Lung (tissue), 12 donors: Measurements from ENCODE around the gene PTBP3. TPM values are rescaled to one million over a fixed set of nuclear protein-coding genes. Genes with fewer than 3 reads are reported as not detected.

ENCODE experiments used
- ATAC-seq: fragments of 200-7000 bp; cut with Tn5 transposase; one replicate; pipeline ENCODE4 v1.9.1; 2020; ENCODE audit warnings: moderate number of reproducible peaks; ENCODE audit not compliant: insufficient read depth, low FRiP score
- DNase-seq, 3 donors: peaks; one replicate each; pipeline ENCODE4 v3.0.0-alpha.2; 2013 to 2017
- H3K27ac ChIP-seq, 2 donors: one replicate each; pipeline ENCODE4 v1.5.1; 2013; ENCODE audit warnings: mild to moderate bottlenecking in 2 of 2, moderate library complexity in 2 of 2, control low read depth in 1 of 2, inconsistent platforms in 1 of 2, low read depth in 1 of 2, low read length in 1 of 2
- H3K27me3 ChIP-seq, 3 donors: one replicate each; pipeline ENCODE4 v1.5.1; 2013; ENCODE audit warnings: low read length in 2 of 3; ENCODE audit not compliant: control insufficient read depth in 3 of 3, insufficient read depth in 3 of 3
- H3K36me3 ChIP-seq, 4 donors: one replicate each; pipeline ENCODE4 v1.5.1; 2013; ENCODE audit warnings: low read length in 4 of 4, mild to moderate bottlenecking in 1 of 4, moderate library complexity in 1 of 4; ENCODE audit not compliant: control insufficient read depth in 4 of 4, insufficient read depth in 4 of 4
- H3K4me1 ChIP-seq, 5 donors: one replicate each; pipeline ENCODE4 v1.5.1; 2013; ENCODE audit warnings: low read length in 5 of 5, mild to moderate bottlenecking in 2 of 5, moderate library complexity in 1 of 5; ENCODE audit not compliant: control insufficient read depth in 5 of 5, insufficient read depth in 5 of 5
- H3K4me3 ChIP-seq: one replicate; pipeline ENCODE4 v1.5.1; 2013; ENCODE audit warnings: mild to moderate bottlenecking, control low read depth, moderate library complexity
- H3K9ac ChIP-seq, 2 donors: one replicate each; pipeline ENCODE4 v1.5.1; 2013; ENCODE audit warnings: low read length in 2 of 2, control low read depth in 1 of 2; ENCODE audit not compliant: insufficient read depth in 1 of 2
- H3K9me3 ChIP-seq, 4 donors: one replicate each; pipeline ENCODE4 v1.5.1; 2013; ENCODE audit warnings: low read length in 3 of 4, mild to moderate bottlenecking in 1 of 4, moderate library complexity in 1 of 4; ENCODE audit not compliant: control insufficient read depth in 4 of 4, insufficient read depth in 3 of 4
- whole genome bisulfite sequencing, 2 donors: extraction: QIAGEN DNeasy Blood & Tissue Kit; methylation state at CpG; one replicate each; pipeline ENCODE4 v1.1.7; 2013; 5-methylcytosine and 5-hydroxymethylcytosine counted together
- polyA plus RNA-seq, 2 donors: library from polyadenylated mRNA; stranded (reverse); fragments of 200-250 nt; gene quantifications; one replicate each; pipeline ENCODE4 v1.2.1, GENCODE V29; 2013
- total RNA-seq, 2 donors: library from RNA; depleted of rRNA in 1 of 2; stranded (reverse); fragments of >200 nt in 1 of 2; gene quantifications; one replicate each; pipeline ENCODE4 v1.2.1, GENCODE V29; 2014 to 2021
- TF ChIP-seq, protein P1 (sequence below): IDR thresholded peaks from 2 replicates; pipeline ENCODE4 v1.5.1; 2012; ENCODE audit warnings: mild to moderate bottlenecking; ENCODE audit errors: control extremely low read depth, extremely low read depth
- donor health status: control.
- donor health status: control.
- donor health status: Bipolar disorder and iron deficiency.
- donor health status: healthy.
- donor health status: DM: yes; HTN: yes; CAD: no.

PTBP3 gene
- total and polyA plus RNA-seq, 4 donors, result 12.4 to 75.1 (median 46.8) TPM

GRCh38 chr9:112301420-112301819 lies 32.0 kb downstream of the PTBP3 start:
- Histone ChIP-seq H3K27ac (no peak overlapping the region), H3K27me3 (no peaks in the 10 kb centered on the region), H3K9me3 (no peaks in the 10 kb centered on the region), H3K4me1 (peaks cover 0 to 4% (median 0%) of the 10 kb centered on the region in 5 donors), H3K4me3 (no peak overlapping the region), H3K9ac (no peak overlapping the region), H3K36me3 (no peaks in the 10 kb centered on the region)
- TF ChIP-seq, protein P1, sequence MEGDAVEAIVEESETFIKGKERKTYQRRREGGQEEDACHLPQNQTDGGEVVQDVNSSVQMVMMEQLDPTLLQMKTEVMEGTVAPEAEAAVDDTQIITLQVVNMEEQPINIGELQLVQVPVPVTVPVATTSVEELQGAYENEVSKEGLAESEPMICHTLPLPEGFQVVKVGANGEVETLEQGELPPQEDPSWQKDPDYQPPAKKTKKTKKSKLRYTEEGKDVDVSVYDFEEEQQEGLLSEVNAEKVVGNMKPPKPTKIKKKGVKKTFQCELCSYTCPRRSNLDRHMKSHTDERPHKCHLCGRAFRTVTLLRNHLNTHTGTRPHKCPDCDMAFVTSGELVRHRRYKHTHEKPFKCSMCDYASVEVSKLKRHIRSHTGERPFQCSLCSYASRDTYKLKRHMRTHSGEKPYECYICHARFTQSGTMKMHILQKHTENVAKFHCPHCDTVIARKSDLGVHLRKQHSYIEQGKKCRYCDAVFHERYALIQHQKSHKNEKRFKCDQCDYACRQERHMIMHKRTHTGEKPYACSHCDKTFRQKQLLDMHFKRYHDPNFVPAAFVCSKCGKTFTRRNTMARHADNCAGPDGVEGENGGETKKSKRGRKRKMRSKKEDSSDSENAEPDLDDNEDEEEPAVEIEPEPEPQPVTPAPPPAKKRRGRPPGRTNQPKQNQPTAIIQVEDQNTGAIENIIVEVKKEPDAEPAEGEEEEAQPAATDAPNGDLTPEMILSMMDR, result no peak
- ATAC-seq (no peak), DNase-seq (no peak)

GRCh38 chr9:112299514-112299913 lies 33.9 kb downstream of the PTBP3 start:
- no peak for ATAC-seq

GRCh38 chr9:112296929-112297328 lies 36.5 kb downstream of the PTBP3 start:
- WGBS, 2 donors, result 95 to 99% methylated on average over 9 of the region's 9 CpGs
- Histone ChIP-seq H3K4me3 (no peak overlapping the region), H3K36me3 (no peaks in the 10 kb centered on the region), H3K4me1 (peaks cover 0 to 5% (median 0%) of the 10 kb centered on the region in 5 donors), H3K9ac (no peak overlapping the region), H3K9me3 (no peaks in the 10 kb centered on the region), H3K27ac (no peak overlapping the region), H3K27me3 (no peaks in the 10 kb centered on the region)
- DNase-seq (no peak), ATAC-seq (no peak)
- TF ChIP-seq, protein P1, result no peak

More at GRCh38 chr9:112299514-112299913, 33.9 kb downstream of the PTBP3 start:
- peaks cover 0 to 5% (median 0%) of the 10 kb centered on the region in 5 donors for H3K4me1 ChIP-seq
- TF ChIP-seq, protein P1, result no peak
- H3K27me3 ChIP-seq, result no peaks in the 10 kb centered on the region
- DNase-seq, result peak in 1 of 3 donors; percentile 20
- no peaks in the 10 kb centered on the region for H3K9me3 ChIP-seq
- H3K36me3 ChIP-seq, result no peaks in the 10 kb centered on the region
- H3K4me3 ChIP-seq, result no peak overlapping the region
- H3K9ac ChIP-seq, result no peak overlapping the region
- no peak overlapping the region for H3K27ac ChIP-seq

GRCh38 chr9:112295174-112295573 lies 38.2 kb downstream of the PTBP3 start:
- peaks cover 0 to 5% (median 0%) of the 10 kb centered on the region in 5 donors for H3K4me1 ChIP-seq
- no peaks in the 10 kb centered on the region for H3K27me3 ChIP-seq
- no peak overlapping the region for H3K9ac ChIP-seq
- H3K27ac ChIP-seq, result no peak overlapping the region
- H3K4me3 ChIP-seq, result no peak overlapping the region
- no peak for ATAC-seq
- no peaks in the 10 kb centered on the region for H3K36me3 ChIP-seq
- no peaks in the 10 kb centered on the region for H3K9me3 ChIP-seq
- DNase-seq, result no peak
- TF ChIP-seq, protein P1, result no peak
- 96 to 99% methylated on average over 2 of the region's 2 CpGs for WGBS, 2 donors
